Measurements from ENCODE around the gene POGLUT3.

The POGLUT3 gene

GRCh38 chr11:108536783-108537182 is 38.6 kb upstream of the POGLUT3 start:
- no peak for TF ChIP-seq CTCF (IDR thresholded peaks at IDR 0.05; ENCODE audit: insufficient read depth, missing control alignments)
- FAIRE-seq (no peak), DNase-seq (ENCODE audit: insufficient read length, low spot score) (no peak)

GRCh38 chr11:108535384-108535955 is 37.3 kb upstream of the POGLUT3 start:
- no peak for TF ChIP-seq CTCF (IDR thresholded peaks at IDR 0.05; ENCODE audit: insufficient read depth, missing control alignments)
- DNase-seq (ENCODE audit: insufficient read length, low spot score) (no peak), FAIRE-seq (no peak)

GRCh38 chr11:108534274-108534882 is 36.2 kb upstream of the POGLUT3 start:
- no peak for TF ChIP-seq CTCF (IDR thresholded peaks at IDR 0.05; ENCODE audit: insufficient read depth, missing control alignments)
- FAIRE-seq (no peak), DNase-seq (ENCODE audit: insufficient read length, low spot score) (no peak)

- FAIRE-seq, result no peak
- no peak for TF ChIP-seq CTCF (IDR thresholded peaks at IDR 0.05; ENCODE audit: insufficient read depth, missing control alignments)
- no peak for DNase-seq (ENCODE audit: insufficient read length, low spot score)
These were observed 32.2 kb upstream of the POGLUT3 start for GRCh38 chr11:108530426-108530825.

GRCh38 chr11:108527382-108527781 is 29.2 kb upstream of the POGLUT3 start:
- no peak for FAIRE-seq

GRCh38 chr11:108525161-108525560 is 27.0 kb upstream of the POGLUT3 start:
- DNase-seq (ENCODE audit: insufficient read length, low spot score), result no peak
- no peak for FAIRE-seq
- no peak for TF ChIP-seq CTCF (IDR thresholded peaks at IDR 0.05; ENCODE audit: insufficient read depth, missing control alignments)

More at GRCh38 chr11:108527382-108527781, 29.2 kb upstream of the POGLUT3 start:
- no peak for DNase-seq (ENCODE audit: insufficient read length, low spot score)
- no peak for TF ChIP-seq CTCF (IDR thresholded peaks at IDR 0.05; ENCODE audit: insufficient read depth, missing control alignments)

GRCh38 chr11:108524422-108524821 is 26.2 kb upstream of the POGLUT3 start:
- TF ChIP-seq CTCF (IDR thresholded peaks at IDR 0.05; ENCODE audit: insufficient read depth, missing control alignments), result no peak
- no peak for FAIRE-seq
- DNase-seq (ENCODE audit: insufficient read length, low spot score), result no peak
